Ascending aorta (tissue), 2 donors: ENCODE results near the gene ENOPH1. TPM values are rescaled to one million over a fixed set of nuclear protein-coding genes. Genes with fewer than 3 reads are reported as not detected.
A peak's percentile ranks its signal among the peaks of the same experiment; 100 is the strongest.

Experiments used
- DNase-seq, 2 donors: peaks; one replicate each; pipeline ENCODE4 v3.0.0-alpha.2; 2019; ENCODE audit warnings: low spot score in 2 of 2
- H3K27ac ChIP-seq, 2 donors: fragments of 200-600 bp; sonication (generic); one replicate each; pipeline ENCODE4 v1.5.1; 2016 to 2017; ENCODE audit warnings: mild to moderate bottlenecking in 1 of 2
- H3K27me3 ChIP-seq: fragments of 200-600 bp; sonication (generic); one replicate; pipeline ENCODE4 v1.5.1; 2017
- H3K36me3 ChIP-seq, 2 donors: fragments of 200-600 bp; sonication (generic); one replicate each; pipeline ENCODE4 v1.5.1; 2016
- H3K4me1 ChIP-seq, 2 donors: fragments of 200-600 bp; sonication (generic); one replicate each; pipeline ENCODE4 v1.5.1; 2016 to 2017; ENCODE audit warnings: mild to moderate bottlenecking in 1 of 2
- H3K4me3 ChIP-seq, 2 donors: fragments of 200-600 bp; sonication (generic); one replicate each; pipeline ENCODE4 v1.5.1; 2016 to 2017; ENCODE audit warnings: mild to moderate bottlenecking in 1 of 2
- H3K9me3 ChIP-seq, 2 donors: fragments of 200-600 bp; sonication (generic); one replicate each; pipeline ENCODE4 v1.5.1; 2016
- intact Hi-C: fragments of 100-400 bp; cut with DNase I; formaldehyde crosslinking; loops from one replicate; pipeline ENCODE4 v1.15.1; 2023
- total RNA-seq: library from RNA; depleted of rRNA; stranded (reverse); fragments of >200 nt; gene quantifications from one replicate; pipeline ENCODE4 v1.1.0, GENCODE V29; 2016
- TF ChIP-seq, protein P1 (sequence below), 3 experiments: fragments of 200-600 bp in 2 of 3; fragments of 450-650 bp in 1 of 3; sonication (generic) in 2 of 3; IDR thresholded peaks; one replicate each; pipeline ENCODE4 v1.5.1; 2016 to 2019; ENCODE audit warnings: antibody characterized with exemption in 3 of 3, mild to moderate bottlenecking in 1 of 3, moderate library complexity in 1 of 3

ENOPH1 gene
- total RNA-seq, 1 donor from 2014 or later = 5.4 TPM

DNA sequence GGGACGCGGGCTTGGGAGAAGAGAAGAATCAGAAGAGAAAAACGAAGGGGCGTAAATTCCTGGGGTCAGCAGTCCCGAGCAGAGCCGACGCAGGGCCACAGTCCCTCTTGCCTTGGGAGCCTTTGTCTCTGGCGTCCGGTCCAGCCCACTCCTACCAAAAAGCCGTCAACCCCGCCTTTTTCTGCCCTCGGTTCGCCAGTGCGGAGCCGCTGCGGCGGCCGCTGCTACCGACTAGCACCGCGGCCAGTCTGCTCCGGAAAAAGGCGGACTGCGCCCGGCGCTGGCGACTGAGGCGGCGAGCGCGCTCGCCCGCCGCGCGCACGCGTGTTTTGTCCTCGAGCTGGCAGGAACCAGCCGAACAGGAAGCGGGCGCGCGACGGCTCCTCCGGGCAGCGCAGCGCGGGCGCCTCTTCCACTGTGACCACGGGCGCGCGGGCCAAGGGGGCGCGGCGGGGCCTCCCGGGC is 630 bp upstream of the ENOPH1 start:
- peaks cover 6 to 23% of the 10 kb centered on the region in 2 donors for H3K36me3 ChIP-seq
- intact Hi-C loops = loop anchor here (1.0 to 10.0 kb wide), 10 partner anchors 33 to 1025 kb away; partner anchors contain the start of genes COQ2, HELQ, MRPS18C and RASGEF1B
- no peaks in the 10 kb centered on the region for H3K27me3 ChIP-seq
- peak in 1 of 2 donors; percentile 12 for DNase-seq
- TF ChIP-seq, protein P1, sequence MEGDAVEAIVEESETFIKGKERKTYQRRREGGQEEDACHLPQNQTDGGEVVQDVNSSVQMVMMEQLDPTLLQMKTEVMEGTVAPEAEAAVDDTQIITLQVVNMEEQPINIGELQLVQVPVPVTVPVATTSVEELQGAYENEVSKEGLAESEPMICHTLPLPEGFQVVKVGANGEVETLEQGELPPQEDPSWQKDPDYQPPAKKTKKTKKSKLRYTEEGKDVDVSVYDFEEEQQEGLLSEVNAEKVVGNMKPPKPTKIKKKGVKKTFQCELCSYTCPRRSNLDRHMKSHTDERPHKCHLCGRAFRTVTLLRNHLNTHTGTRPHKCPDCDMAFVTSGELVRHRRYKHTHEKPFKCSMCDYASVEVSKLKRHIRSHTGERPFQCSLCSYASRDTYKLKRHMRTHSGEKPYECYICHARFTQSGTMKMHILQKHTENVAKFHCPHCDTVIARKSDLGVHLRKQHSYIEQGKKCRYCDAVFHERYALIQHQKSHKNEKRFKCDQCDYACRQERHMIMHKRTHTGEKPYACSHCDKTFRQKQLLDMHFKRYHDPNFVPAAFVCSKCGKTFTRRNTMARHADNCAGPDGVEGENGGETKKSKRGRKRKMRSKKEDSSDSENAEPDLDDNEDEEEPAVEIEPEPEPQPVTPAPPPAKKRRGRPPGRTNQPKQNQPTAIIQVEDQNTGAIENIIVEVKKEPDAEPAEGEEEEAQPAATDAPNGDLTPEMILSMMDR (IDR thresholded peaks at IDR 0.05) = no peak
- peak overlapping the region; percentile 98 for H3K27ac ChIP-seq
- H3K4me3 ChIP-seq = peak overlapping the region; percentile 94 to 95
- H3K9me3 ChIP-seq = no peaks in the 10 kb centered on the region
- H3K4me1 ChIP-seq = peaks cover 3 to 25% of the 10 kb centered on the region in 2 donors

DNA sequence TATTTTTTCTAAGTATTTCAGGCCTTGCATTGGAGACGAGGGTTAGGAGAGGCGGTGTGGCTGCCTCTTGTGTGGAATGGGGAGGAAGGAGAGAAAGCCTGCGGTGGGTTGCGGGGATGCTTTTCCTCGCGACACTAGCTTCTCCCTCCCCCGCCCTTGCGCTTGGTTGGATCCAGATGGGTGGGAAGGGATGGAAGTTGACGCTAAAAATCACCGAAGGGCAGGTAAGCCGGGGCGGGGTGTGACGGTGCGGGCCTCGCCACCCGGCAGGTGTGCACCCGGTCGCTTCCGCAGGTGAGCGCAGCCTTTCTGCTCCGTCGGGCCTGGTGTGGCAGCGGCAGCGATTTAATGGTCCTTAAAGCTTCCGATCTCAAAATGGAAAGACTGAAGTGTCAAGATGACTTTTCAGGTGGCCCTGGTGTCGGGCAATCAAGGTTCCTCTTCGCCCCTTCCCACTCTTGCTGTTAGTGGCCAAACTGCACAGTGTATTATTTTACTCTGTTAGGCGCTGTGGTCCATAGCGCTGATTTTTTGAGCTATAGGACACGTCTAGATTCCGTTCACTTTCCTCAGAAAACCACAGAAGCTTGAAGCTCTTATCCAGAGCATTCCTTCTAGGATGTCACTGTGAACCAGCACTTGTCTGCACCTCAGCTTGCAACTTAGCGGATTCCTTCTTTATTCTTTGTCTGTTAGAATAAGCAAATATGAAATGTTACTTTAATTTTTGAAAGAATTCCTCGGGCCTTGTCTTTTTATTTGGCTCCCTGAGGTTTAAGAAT is 765 bp downstream of the ENOPH1 start:
- DNase-seq = no peak
- TF ChIP-seq, protein P1 (IDR thresholded peaks at IDR 0.05) = no peak
- Histone ChIP-seq H3K4me1 (peaks cover 3 to 23% of the 10 kb centered on the region in 2 donors), H3K36me3 (peaks cover 6 to 10% of the 10 kb centered on the region in 2 donors), H3K4me3 (peak overlapping the region; percentile 94 to 95), H3K9me3 (no peaks in the 10 kb centered on the region), H3K27ac (peak overlapping the region; percentile 98), H3K27me3 (no peaks in the 10 kb centered on the region)
- intact Hi-C loops = loop anchor here (1.0 kb wide), 4 partner anchors 31 to 853 kb away; partner anchors contain the start of gene COQ2

DNA sequence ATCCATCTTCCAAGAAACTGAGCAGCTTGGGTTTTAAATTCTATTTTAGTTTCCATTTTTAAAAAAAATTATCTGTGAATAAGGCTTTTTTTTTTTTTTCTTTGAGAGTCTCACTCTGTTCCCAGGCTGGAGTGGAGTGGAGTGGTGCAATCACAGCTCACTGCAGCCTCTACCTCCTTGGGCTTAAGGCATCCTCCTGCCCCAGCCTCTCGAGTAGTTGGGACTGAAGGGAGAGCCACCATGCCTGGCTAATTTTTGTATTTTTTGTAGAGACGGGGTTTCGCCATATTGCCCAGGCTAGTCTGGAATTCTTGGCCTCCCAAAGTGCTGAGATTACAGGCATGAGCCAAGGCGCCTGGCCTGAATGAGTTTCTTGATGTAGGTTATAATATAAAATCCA is 1.4 kb downstream of the ENOPH1 start:
- DNase-seq = no peak
- Histone ChIP-seq H3K36me3 (peaks cover 3 to 4% of the 10 kb centered on the region in 2 donors), H3K4me3 (peak overlapping the region in 1 of 2 donors; percentile 94), H3K27me3 (no peaks in the 10 kb centered on the region), H3K27ac (no peak overlapping the region), H3K9me3 (no peaks in the 10 kb centered on the region), H3K4me1 (peaks cover 3 to 17% of the 10 kb centered on the region in 2 donors)
- intact Hi-C loops = no loop called here
- TF ChIP-seq, protein P1 (IDR thresholded peaks at IDR 0.05) = no peak

DNA sequence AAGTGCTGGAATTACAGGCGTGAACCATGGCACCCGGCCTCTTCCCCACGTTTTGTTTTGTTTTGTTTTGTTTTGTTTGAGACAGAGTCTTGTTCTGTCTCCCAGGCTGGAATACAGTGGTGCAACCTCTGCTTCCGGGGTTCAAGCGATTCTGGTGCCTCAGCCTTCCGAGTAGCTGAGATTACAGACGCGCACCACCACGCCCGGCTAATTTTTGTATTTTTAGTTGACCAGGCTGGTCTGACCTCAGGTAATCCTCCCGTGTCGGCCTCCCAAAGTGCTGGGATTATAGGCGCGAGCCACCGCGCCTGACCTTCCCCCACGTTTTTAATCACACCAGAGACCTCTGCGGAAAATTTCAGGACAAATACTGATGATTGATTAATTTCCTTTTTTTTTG is 2.2 kb downstream of the ENOPH1 start:
- Histone ChIP-seq H3K4me1 (peaks cover 3 to 10% of the 10 kb centered on the region in 2 donors), H3K36me3 (no peaks in the 10 kb centered on the region), H3K4me3 (no peak overlapping the region), H3K27ac (no peak overlapping the region), H3K27me3 (no peaks in the 10 kb centered on the region), H3K9me3 (no peaks in the 10 kb centered on the region)
- DNase-seq = no peak
- intact Hi-C loops = no loop called here
- TF ChIP-seq, protein P1 (IDR thresholded peaks at IDR 0.05) = no peak

DNA sequence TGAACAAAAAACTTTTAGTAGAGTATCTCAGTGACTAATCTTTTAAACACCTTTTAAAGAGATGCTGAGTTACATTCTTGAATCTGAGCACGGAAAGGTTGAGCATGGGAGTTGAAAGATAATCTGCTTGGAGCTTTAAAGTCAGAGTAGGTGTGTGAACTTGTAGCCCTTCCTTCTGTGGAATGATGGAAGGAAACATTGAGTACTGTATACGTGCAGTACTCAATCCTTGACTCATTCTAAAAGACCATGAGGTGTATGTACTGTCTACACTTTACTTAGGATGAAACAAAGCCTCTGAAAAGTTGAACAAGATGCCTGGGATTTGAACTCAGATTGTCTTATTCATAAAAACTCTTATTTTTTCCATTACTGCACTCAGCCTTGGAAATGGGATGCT is 3.4 kb downstream of the ENOPH1 start:
- TF ChIP-seq, protein P1 (IDR thresholded peaks at IDR 0.05) = no peak
- intact Hi-C loops = no loop called here
- H3K36me3 ChIP-seq = no peaks in the 10 kb centered on the region
- no peak overlapping the region for H3K4me3 ChIP-seq
- H3K27me3 ChIP-seq = no peaks in the 10 kb centered on the region
- DNase-seq = no peak
- peaks cover 3 to 5% of the 10 kb centered on the region in 2 donors for H3K4me1 ChIP-seq
- H3K27ac ChIP-seq = no peak overlapping the region
- no peaks in the 10 kb centered on the region for H3K9me3 ChIP-seq
